Keratinocyte (primary cell): ENCODE results near the gene OPN1SW.

ENCODE experiments used
- EZH2 ChIP-seq: IDR thresholded peaks from one replicate; pipeline ENCODE4 v1.6.1; 2012; ENCODE audit warnings: inconsistent platforms, mild to moderate bottlenecking, low read length, moderate library complexity
- TF ChIP-seq, protein P1 (sequence below), 3 experiments: IDR thresholded peaks in 1 of 3; conservative IDR thresholded peaks in 1 of 3; optimal IDR thresholded peaks in 1 of 3; 2 replicates in 2 of 3; 3 replicates in 1 of 3; pipeline versions ENCODE3 to v1.5.1; 2011; ENCODE audit warnings: low read length in 3 of 3, mild to moderate bottlenecking in 3 of 3, moderate library complexity in 2 of 3, control low read depth in 1 of 3, inconsistent platforms in 1 of 3; ENCODE audit not compliant: insufficient read depth in 2 of 3; ENCODE audit errors: extremely low read depth in 1 of 3

DNA sequence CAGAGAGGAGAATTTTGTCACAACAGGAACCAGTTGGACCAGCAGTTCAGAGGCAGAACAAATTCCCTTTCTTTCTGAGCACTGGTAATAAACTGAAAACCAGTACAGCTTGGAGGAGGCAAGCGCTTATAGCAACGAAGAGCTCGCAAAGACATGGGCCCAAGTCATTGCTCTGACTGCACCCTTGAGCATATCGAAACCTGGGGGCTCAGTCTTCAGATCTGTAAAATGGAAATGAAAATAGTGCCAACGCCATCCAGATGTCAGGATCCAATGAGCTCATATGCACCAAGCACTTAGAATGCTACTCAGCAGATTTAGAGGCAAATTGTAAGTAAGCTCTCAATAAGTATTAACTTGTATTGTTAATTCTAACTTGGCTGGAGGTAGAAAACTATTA is 50.9 kb downstream of the OPN1SW start:
- TF ChIP-seq, protein P1, sequence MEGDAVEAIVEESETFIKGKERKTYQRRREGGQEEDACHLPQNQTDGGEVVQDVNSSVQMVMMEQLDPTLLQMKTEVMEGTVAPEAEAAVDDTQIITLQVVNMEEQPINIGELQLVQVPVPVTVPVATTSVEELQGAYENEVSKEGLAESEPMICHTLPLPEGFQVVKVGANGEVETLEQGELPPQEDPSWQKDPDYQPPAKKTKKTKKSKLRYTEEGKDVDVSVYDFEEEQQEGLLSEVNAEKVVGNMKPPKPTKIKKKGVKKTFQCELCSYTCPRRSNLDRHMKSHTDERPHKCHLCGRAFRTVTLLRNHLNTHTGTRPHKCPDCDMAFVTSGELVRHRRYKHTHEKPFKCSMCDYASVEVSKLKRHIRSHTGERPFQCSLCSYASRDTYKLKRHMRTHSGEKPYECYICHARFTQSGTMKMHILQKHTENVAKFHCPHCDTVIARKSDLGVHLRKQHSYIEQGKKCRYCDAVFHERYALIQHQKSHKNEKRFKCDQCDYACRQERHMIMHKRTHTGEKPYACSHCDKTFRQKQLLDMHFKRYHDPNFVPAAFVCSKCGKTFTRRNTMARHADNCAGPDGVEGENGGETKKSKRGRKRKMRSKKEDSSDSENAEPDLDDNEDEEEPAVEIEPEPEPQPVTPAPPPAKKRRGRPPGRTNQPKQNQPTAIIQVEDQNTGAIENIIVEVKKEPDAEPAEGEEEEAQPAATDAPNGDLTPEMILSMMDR (optimal IDR thresholded peaks at IDR 0.05 in 1 of 3, IDR thresholded peaks at IDR 0.05 in 1 of 3, conservative IDR thresholded peaks at IDR 0.05 in 1 of 3; ENCODE audit: extremely low read depth in 1 of 3, insufficient read depth in 2 of 3, low read length in 3 of 3), result no peak
- TF ChIP-seq EZH2, result no peak
